ENCODE data around the gene EIF4G2. TPM values are rescaled to one million over a fixed set of nuclear protein-coding genes. Genes with fewer than 3 reads are reported as not detected.
A peak's percentile ranks its signal among the peaks of the same experiment; 100 is the strongest.

Gene EIF4G2
- polyA plus RNA-seq, 5 donors, result 768 to 1,029 (median 975) TPM

GRCh38 chr11:10778217-10778970 lies 30.3 kb downstream of the EIF4G2 start:
- no peak for DNase-seq

- no peak for DNase-seq
Measured at GRCh38 chr11:10777806-10778205, 30.9 kb downstream of the EIF4G2 start.

- no peak for DNase-seq
Measured at GRCh38 chr11:10777393-10777793, 31.3 kb downstream of the EIF4G2 start.

- DNase-seq, result no peak
Measured at GRCh38 chr11:10774811-10775210, 33.9 kb downstream of the EIF4G2 start.

- DNase-seq, result no peak
Measured at GRCh38 chr11:10771457-10771856, 37.3 kb downstream of the EIF4G2 start.

- peak in 1 of 2 donors; percentile 31 for DNase-seq
Measured at GRCh38 chr11:10770626-10771254, 38.0 kb downstream of the EIF4G2 start.

- DNase-seq, result no peak
Measured at GRCh38 chr11:10764412-10764811, 44.3 kb downstream of the EIF4G2 start.

GRCh38 chr11:10763766-10764165 lies 45.0 kb downstream of the EIF4G2 start:
- DNase-seq, result no peak

- no peak for DNase-seq
Measured at GRCh38 chr11:10762913-10763421, 45.8 kb downstream of the EIF4G2 start.

GRCh38 chr11:10762185-10762584 lies 46.5 kb downstream of the EIF4G2 start:
- no peak for DNase-seq

- no peak for DNase-seq
Measured at GRCh38 chr11:10761085-10761698, 47.5 kb downstream of the EIF4G2 start.

GRCh38 chr11:10758957-10759356 lies 49.8 kb downstream of the EIF4G2 start:
- DNase-seq, result no peak

GRCh38 chr11:10752486-10752885 lies 56.2 kb downstream of the EIF4G2 start:
- DNase-seq, result no peak

GRCh38 chr11:10752061-10752460 lies 56.7 kb downstream of the EIF4G2 start:
- no peak for DNase-seq

- no peak for DNase-seq
Measured at GRCh38 chr11:10751581-10751940, 57.2 kb downstream of the EIF4G2 start.

- peak; percentile 91 to 95 for DNase-seq
Measured at GRCh38 chr11:10750838-10751580, 57.7 kb downstream of the EIF4G2 start, which contains the start of gene CTR9. Gene CTR9 (plus strand): TSS chr11:10751246. CDS start chr11:10751413, 167 bp downstream.

GRCh38 chr11:10749476-10749875 lies 59.2 kb downstream of the EIF4G2 start:
- no peak for DNase-seq

GRCh38 chr11:10747733-10748132 lies 61.0 kb downstream of the EIF4G2 start:
- DNase-seq, result no peak
